ENCODE measurements around the gene MOG.

DNA sequence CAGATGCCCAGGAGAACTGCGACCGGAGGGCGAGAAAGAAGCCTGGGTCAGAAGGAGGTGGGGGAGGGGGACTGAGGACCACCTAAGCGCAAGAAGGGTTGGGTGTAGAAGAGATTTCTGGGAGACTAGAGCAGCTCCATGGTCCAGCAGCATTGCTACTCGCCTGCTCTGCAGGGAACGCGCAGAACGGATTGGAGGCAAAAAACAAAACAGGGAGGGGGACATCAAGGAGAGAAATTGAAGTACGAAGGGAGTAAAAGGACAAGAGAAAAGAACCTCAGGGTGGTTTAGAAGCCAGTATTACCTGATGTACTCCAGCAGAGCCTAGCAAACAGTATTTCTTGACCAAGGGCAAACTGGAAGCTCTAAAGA is 23.4 kb upstream of the MOG start:
- no peak for TF ChIP-seq CTCF (IDR thresholded peaks at IDR 0.05; ENCODE audit: low read depth, low read length, poor library complexity, severe bottlenecking)
- TF ChIP-seq EZH2phosphoT487 (IDR thresholded peaks at IDR 0.05; ENCODE audit: borderline replicate concordance, low read length) = no peak
